NCI-H1436 (cell line): ENCODE data around the gene DARS1.

Experiments used
- DNase-seq: peaks from one replicate; lab custom pipeline; 2025; lab: John Stamatoyannopoulos, UW

Gene DARS1

GRCh38 chr2:136015699-136016098 lies 30.3 kb upstream of the DARS1 start:
- no peak for DNase-seq

GRCh38 chr2:136014411-136014810 lies 29.0 kb upstream of the DARS1 start:
- no peak for DNase-seq

DNA sequence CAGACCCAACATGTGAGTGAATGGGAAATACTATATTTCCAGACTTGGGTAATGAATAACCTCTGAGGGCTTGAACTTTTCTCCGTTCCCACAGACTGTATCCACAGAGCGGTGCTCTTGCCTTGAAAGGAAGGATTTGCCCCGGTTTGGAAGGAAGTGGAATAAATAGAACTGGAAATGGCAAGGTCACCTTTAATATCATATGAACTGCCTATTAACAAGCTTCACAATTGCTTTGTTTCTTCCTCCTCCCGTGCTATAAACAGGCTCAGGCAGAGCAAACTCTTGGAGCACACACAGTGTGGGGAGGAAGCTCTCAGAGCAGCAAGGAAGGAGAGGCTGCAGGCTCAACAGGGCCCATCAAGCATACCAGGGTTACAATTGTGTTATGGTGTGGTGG lies 28.5 kb upstream of the DARS1 start:
- DNase-seq: no peak

GRCh38 chr2:136013136-136013685 lies 27.8 kb upstream of the DARS1 start:
- DNase-seq: no peak

DNA sequence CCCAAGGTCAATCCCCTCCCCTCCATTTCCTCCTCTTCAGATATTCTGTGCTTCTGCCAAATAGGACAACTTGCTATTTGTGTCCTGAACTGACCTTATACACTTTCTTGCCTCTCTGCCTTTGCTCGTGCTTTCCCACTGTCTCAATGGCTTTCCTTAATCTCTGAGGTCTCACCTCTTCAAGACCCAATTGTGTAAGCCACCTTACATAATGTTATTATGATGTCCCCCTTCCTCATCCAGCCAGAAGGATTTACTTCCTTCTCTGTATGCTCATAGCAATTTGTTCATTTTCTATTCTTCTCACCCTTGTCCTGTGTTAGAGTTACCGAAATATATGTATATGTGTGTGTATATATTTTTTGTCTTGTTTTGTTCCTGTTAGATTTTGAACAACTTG lies 26.9 kb upstream of the DARS1 start:
- no peak for DNase-seq

DNA sequence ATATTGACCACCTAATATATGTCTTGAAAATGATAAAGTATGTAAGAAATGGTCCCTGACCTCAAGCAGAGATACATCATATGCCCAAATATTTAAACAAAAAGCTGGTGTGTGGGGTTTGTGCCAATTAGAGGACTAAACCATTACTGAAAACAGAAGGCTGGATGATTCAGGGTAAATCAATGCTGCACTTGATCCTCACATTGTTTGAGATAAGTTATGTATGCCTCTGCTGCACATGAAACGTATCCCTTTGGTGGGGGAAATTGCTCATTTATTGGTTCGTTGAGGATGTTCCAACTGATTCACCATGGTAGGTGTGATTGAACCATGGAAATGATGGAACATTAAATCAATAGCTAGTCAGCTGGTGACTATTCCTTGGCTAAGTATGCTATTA lies 24.7 kb upstream of the DARS1 start:
- DNase-seq: no peak

DNA sequence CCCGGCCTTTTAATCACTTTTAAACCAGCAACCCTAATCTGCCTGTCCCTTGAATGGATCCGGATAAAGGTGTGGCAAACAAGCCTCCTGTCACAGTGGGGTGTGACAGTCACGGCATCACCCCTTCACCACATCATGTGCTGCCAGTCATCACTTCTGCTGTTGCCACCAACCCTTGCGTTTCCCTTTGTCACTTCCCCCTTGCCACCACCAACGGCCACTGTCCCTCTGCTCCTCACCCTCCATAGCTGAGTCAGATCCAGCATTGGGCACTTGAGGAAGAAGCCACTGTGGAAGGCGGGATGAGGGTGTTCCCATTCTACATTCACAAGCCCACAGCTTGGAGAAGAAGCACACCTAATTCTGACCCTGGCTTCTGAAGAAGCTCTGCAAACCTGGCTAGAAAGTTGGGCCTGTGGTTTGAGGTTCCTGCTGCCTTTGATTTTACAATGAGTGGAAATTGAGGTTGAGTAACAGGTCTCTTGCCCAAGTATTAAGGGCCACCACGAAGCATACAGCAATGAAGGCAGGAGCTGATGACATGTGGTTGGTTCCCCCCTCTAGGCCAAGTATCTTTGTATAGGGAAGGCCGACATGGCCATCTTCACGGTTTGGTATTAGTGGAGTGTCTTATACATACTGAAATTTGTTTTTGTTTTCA lies 22.9 kb upstream of the DARS1 start:
- DNase-seq: no peak

DNA sequence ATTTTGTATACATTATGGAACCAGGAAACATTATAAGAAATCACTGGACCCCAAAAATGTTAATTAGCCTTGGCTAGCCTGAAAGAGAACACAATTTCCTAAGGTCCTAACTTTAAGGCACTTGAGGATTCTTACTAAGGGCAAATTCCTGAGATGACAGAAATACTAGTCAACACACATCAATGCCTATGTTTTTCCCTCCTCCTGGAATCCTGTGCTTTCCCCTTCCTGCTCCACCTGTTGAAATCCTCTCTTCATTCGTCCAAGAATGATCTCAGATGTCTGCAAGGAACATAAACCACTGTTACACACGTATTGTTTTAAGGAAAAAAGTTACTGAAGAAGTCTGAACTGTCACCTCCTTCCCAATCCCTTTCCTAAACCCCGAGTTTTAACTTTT lies 21.2 kb upstream of the DARS1 start:
- no peak for DNase-seq

DNA sequence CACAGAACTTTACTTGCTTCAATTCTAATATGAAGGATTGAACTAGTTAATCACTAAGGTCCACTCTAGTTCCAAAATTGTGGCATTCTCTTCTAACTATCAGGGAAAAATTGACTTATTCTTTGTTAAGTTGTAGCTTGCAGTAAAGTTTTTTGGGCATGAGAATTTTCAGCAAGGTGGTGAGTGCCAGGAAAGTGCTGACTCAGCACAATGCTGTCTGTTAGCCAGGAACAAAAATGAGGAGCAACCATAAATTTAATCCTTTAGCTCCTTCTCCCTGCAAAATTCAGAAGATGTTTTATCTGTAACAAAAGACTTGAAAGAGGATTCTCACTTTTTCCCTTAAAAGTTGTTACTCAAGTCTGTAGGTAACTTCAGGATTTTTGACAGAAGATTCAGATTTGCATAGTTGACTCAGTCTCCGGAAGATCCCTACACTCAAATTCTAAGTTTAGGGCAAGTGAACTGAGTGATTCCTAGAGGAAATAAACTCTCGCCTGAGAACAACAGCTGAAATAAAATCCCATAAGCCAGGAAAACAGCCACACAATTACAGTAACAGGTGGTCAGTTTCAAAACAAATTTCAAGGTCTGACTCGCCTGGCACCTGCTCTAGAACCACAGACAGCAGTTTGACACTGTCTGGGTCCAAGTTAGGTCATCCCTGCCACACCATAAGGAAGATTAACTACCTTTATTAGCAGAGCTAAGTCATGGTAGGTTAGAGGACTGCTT lies 20.2 kb upstream of the DARS1 start:
- no peak for DNase-seq

DNA sequence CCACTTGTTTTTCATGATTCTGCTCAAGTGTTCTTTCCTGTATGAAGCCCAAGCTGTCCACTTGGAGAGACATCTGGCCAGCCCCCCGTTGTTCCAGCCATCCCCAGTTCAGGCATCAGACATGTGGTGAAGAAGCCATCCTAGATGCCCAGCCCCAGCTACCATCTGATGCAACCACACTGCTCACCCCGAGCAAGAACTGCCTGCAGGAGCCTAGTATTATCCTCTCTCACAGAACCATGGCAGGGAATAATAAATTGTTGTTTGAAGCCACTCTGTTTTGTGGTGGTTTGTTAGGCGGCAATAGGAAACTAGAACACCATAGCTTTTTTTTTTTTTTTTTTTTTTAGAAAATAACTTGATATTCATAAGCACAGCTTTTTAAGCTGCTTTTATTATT lies 19.5 kb upstream of the DARS1 start:
- no peak for DNase-seq

- DNase-seq: no peak
Observed at GRCh38 chr2:136001131-136001530, 15.7 kb upstream of the DARS1 start.

DNA sequence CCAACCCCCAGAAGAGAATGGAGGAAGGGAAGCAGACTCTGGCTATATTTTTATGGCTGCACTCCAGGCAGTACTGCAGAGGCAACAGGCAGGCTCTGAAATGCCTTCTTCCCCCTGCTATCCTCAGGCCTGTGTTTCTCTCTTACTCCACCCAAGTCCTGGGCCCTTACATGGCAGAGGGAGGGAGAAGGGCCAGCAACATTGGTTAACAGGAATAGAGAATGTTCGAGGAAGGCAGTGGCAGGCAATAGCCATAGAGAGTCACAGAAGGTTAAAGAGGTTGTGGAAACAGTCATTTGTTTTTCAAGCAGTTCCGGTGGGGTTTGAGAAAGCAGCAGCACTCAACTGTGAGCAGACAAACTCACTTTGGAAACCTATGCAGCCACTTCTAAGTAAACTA lies 15.1 kb upstream of the DARS1 start:
- DNase-seq: no peak

DNA sequence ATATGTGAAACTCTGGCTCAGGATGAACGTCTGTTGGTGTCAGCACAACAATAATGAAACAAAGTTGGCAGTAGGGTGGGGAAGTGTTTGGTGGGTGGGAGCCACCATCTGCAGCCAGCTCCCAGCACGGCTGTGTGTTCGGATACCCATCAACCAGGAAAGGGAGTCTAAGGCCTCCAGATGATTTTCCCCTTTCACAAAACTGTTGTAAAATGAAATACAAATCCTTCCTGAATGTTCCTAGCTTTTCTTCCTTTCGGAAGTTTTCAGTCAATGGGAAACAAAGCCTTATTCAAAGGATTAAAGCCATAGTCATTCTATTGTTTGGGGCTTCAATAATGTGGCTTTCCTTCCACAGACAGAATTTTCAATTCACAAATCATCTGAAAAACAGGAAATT lies 14.5 kb upstream of the DARS1 start:
- no peak for DNase-seq

- DNase-seq: no peak
Observed at GRCh38 chr2:135998879-135999278, 13.5 kb upstream of the DARS1 start.

DNA sequence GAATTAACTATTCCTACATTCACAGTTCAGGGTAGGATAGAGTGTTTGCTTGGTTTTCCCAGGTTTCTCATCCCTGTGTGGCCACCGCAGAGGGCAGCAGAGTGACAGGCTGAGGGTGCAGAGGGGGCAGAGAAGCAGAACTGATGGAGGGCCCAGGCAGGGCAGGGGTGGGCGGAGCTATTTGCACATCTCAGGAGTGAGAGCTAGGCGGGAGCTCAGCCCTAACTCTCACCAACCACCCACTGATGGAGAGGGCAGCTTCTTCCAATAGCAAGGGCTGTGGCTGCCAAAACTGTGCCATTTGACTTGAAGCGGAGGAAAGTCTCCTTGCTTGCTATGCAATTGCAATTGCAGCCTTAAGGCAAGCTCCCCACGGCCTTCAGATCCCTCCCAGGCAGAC lies 12.0 kb upstream of the DARS1 start:
- DNase-seq: peak; percentile 23

DNA sequence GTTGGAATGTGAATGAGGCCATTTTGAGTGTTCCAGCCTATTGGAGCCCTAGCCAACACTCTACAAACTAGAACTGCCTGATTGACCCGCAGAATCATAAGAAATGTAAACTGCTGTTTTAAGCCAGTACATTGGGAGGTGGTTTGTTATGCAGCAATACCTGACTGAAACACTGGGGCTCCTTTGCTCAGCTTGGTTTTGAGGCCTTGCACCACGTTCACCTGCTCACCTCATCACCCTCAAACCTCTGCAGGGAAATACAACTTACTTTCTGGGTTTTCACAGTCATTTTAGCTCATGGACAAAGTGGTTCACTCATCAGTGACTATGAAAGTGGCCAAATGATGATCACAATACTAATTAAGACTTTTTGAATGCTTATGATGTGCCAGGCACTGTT lies 10.9 kb upstream of the DARS1 start:
- DNase-seq: no peak

GRCh38 chr2:135994281-135994680 lies 8.9 kb upstream of the DARS1 start:
- no peak for DNase-seq

DNA sequence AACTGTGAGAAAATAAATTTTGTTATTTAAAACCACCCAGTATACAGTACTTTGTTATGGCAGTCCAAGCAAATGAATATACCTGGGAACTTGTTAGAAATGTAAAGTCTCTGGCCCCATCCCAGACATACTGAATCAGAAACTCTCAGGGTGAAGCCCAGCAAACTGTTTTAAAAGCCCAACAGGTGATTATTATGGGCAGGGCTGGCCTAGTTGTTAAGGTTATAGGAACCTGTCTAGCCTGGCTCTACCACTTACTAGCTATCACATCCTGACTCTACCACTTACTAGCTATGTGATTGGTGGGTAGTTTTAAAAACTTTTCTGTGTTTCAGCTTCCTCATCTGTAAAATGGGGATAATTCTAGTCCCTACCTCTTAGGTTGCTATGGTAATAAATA lies 8.0 kb upstream of the DARS1 start:
- DNase-seq: no peak

GRCh38 chr2:135991861-135992260 lies 6.4 kb upstream of the DARS1 start:
- DNase-seq: no peak

- no peak for DNase-seq
Observed at GRCh38 chr2:135987441-135987840, 2.0 kb upstream of the DARS1 start.

- no peak for DNase-seq
Observed at GRCh38 chr2:135986507-135986906, 1.1 kb upstream of the DARS1 start.

DNA sequence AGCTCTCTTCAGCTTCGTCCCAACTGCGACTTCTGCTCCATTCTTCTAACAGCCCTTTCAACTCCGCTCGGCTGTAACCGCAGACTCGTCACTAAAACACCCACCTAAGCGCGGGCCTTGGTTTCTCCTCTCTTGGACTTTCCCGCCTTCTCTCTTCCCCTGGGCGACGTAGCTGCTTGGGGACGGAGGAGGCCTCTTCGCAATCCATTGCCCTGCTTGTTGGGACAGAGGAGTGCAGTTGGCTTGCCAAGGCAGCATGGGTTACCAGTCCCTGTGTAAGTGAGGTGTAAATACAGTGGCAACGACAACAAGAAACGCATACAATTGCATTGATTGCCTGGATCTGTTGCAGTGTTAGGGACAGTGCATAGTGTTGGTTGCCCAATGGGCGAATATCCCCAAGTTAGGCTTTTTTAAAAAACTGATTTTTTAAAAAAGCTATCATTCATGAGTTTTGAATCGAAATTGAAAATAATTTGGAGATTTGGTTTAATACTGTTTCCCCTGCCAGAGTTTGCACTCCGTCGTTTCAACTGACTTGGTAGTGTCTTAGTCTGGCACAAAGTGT lies 484 bp upstream of the DARS1 start:
- DNase-seq: peak; percentile 81
